Measurements from ENCODE around the gene PLPP1.

GRCh38 chr5:55432549-55432948 is 102.2 kb downstream of the PLPP1 start:
- TF ChIP-seq CTCF (IDR thresholded peaks at IDR 0.05) (no peak), POLR2A (IDR thresholded peaks at IDR 0.05) (no peak)
